ENCODE measurements around the gene ITPR1.

ITPR1 gene

GRCh38 chr3:4736284-4736861 is 243.2 kb downstream of the ITPR1 start:
- in situ Hi-C loops (cut with MboI; ENCODE audit: low sequenced_read_pairs), result no loop called here

- in situ Hi-C loops (cut with MboI; ENCODE audit: low sequenced_read_pairs), result no loop called here
Measured at GRCh38 chr3:4738737-4739274, 245.7 kb downstream of the ITPR1 start.

- in situ Hi-C loops (cut with MboI; ENCODE audit: low sequenced_read_pairs), result no loop called here
Measured at GRCh38 chr3:4739289-4740236, 246.4 kb downstream of the ITPR1 start.

GRCh38 chr3:4740397-4741105 is 247.4 kb downstream of the ITPR1 start:
- in situ Hi-C loops (cut with MboI; ENCODE audit: low sequenced_read_pairs), result no loop called here

- in situ Hi-C loops (cut with MboI; ENCODE audit: low sequenced_read_pairs), result no loop called here
Measured at GRCh38 chr3:4741106-4741403, 247.9 kb downstream of the ITPR1 start.

GRCh38 chr3:4741404-4742307 is 248.5 kb downstream of the ITPR1 start:
- in situ Hi-C loops (cut with MboI; ENCODE audit: low sequenced_read_pairs), result no loop called here

- in situ Hi-C loops (cut with MboI; ENCODE audit: low sequenced_read_pairs), result no loop called here
Measured at GRCh38 chr3:4742359-4742758, 249.2 kb downstream of the ITPR1 start.

- in situ Hi-C loops (cut with MboI; ENCODE audit: low sequenced_read_pairs), result no loop called here
Measured at GRCh38 chr3:4743371-4743770, 250.2 kb downstream of the ITPR1 start.

GRCh38 chr3:4744405-4745234 is 251.5 kb downstream of the ITPR1 start:
- in situ Hi-C loops (cut with MboI; ENCODE audit: low sequenced_read_pairs), result no loop called here

GRCh38 chr3:4745235-4745610 is 252.1 kb downstream of the ITPR1 start:
- in situ Hi-C loops (cut with MboI; ENCODE audit: low sequenced_read_pairs), result no loop called here

GRCh38 chr3:4746241-4746958 is 253.3 kb downstream of the ITPR1 start:
- in situ Hi-C loops (cut with MboI; ENCODE audit: low sequenced_read_pairs), result no loop called here

GRCh38 chr3:4748127-4748526 is 255.0 kb downstream of the ITPR1 start:
- in situ Hi-C loops (cut with MboI; ENCODE audit: low sequenced_read_pairs), result no loop called here

GRCh38 chr3:4748701-4749378 is 255.7 kb downstream of the ITPR1 start:
- in situ Hi-C loops (cut with MboI; ENCODE audit: low sequenced_read_pairs), result no loop called here

GRCh38 chr3:4749567-4750002 is 256.4 kb downstream of the ITPR1 start:
- in situ Hi-C loops (cut with MboI; ENCODE audit: low sequenced_read_pairs), result no loop called here

GRCh38 chr3:4750306-4750968 is 257.3 kb downstream of the ITPR1 start:
- in situ Hi-C loops (cut with MboI; ENCODE audit: low sequenced_read_pairs), result no loop called here

GRCh38 chr3:4751029-4751501 is 257.9 kb downstream of the ITPR1 start:
- in situ Hi-C loops (cut with MboI; ENCODE audit: low sequenced_read_pairs), result no loop called here

- in situ Hi-C loops (cut with MboI; ENCODE audit: low sequenced_read_pairs), result no loop called here
Measured at GRCh38 chr3:4751502-4752101, 258.5 kb downstream of the ITPR1 start.

Data from HL-60/S4 treated with retinoic acid at 250 ng/mL for 4 days and 3 days (cell line).